NCI-H2227 (cell line): ENCODE data around the gene ARHGEF12.

ENCODE experiments used
- DNase-seq: peaks from one replicate; lab custom pipeline; 2025; ENCODE audit not compliant: unreplicated experiment; lab: John Stamatoyannopoulos, UW

ARHGEF12 gene

DNA sequence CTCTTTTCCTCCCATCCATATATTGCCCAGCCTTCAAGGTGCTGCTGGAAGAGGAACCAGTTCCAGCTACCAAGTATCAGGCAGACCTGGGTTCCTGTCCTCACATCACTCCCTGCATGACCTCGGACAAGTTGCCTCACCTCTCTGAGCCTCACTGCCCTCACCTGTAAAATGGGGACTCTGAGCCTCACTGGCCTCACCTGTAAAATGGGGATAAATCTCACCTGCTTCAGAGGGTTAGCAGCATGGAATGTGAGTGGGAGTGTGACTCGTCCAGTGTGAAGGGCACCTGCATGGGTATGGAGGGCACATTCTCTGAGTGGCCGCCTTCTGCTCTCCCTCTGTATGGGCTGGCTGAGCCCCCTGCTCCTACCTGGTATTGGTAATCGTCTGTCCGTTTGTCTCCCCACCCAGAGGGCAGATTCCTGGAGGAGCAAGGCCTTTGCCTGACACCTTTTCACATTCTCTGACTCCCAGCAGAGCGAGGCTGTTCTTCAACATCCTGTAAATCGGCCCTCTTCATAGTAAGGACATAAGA is 179.0 kb downstream of the ARHGEF12 start:
- no peak for DNase-seq

DNA sequence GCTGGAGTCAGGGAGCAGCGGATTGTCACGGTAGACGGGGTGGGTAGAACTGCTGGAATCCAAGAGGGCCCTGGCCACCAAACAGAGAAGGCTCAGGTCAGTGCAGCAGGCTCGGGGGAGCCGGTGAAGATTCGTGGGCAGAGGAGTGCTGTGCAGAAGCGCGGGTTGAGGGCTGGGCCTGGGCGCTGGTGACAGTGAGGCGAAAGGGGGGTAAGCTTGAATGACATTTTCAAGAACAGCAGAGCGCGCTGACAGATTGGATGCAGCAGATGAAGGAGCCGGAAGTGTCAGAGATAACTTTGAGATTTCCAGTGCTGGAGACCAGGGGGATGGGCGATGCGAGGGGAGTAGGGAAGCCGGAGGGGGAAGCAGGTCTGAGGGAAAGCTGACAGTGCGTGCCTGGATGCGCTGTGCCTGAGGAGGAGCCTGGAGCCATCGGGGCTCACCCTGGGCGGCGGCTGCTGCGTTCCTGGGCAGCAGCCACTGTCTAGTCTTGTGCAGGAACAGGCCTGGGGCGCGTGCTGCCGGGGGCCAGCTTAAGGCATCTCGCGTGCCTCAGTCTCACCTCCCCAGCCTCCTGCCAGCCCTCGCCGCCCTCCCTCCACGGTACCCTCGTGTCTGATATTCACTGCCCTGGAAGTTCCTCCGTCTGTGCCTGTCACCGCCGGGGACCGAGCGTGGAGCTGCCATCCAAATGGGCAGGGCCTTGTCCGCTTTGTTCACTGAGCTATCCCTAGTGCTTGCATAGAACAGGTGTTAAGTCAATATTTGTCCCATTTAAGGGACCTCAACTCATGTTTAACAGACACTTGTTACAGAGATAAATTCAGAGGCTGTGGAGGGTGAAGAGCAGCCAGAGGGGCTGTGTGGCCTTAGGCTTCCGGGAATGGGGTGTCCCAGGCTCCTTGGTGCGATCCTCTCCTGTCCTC is 180.5 kb downstream of the ARHGEF12 start:
- DNase-seq = peak; percentile 6

DNA sequence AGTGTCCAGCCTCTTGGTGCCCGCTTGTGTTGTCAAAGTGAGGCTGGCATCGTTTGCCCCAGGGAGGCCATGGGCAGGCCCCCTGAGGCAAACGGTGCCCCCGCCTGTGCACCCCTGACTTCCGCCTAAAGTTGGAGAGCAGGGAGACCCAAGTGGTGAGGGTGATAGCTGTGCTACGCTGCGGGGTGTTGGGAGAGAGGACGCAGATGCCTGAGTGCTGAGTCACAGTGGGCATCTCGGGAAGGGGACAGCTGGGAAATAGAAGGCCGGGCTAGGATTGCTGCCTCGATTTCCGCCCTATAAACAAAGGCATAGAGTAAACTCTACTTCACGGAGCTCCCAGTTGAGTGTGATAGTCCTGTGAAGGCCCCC is 181.2 kb downstream of the ARHGEF12 start:
- DNase-seq = no peak

DNA sequence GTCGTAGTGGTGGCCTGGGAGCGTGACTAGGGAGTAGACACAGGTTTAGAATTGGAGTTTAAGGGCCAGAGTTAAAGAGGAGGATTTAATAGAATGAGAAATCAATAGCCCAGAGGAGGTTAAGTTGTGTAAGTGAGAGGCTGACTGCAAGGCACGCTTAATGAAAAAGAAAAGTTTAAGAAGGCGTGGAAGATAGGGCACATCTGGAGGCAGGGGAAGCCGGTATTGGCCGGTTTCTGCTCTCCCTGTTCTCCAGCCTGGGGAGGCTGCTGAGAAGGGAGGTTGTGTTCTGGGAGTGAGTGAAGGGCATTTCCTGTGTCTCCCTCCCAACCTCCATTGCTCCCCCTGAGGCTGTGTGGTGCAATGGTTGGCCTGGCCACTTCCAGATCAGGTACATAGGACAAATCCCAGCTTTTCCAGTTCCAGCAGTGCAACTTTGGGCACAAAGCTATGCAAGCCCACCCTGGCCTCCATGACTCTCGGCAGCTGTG is 181.6 kb downstream of the ARHGEF12 start:
- no peak for DNase-seq

DNA sequence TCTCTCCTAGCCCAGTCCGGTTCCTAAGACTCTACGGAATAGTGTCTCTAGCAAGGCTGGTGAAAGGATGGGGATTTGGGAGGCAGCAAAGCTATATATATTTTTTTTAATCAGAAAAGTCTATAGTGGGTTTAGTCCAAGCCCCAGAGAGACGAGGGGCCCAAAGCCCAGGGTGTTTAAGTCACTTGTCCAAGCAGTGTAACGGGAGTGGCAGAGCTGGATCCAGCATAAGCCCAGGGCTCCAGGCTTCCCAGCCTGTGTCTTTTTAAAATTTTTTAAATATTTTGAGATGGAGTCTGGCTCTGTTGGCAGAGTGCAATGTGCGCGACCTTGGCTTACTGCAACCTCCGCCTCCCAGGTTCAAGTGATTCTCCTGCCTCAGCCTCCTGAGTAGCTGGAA is 182.1 kb downstream of the ARHGEF12 start:
- DNase-seq = no peak

DNA sequence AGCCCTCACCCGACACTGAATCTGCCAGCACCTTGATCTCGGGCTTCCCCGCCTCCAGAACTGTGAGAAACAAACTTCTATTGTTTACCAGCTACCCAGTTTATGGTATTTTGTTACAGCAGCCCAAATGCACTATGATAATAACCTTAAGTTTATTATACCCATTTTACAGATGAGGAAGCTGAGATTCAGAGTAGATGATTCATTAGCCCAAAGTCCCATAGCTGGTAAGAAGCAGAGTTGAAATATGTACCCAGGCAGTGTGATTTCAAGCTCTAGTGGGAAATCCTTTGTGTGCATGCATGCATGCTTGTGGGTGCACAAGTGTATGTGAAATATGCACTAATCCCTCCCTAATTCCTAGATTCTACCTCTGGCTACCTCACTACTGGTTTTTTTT is 183.3 kb downstream of the ARHGEF12 start:
- DNase-seq = no peak

DNA sequence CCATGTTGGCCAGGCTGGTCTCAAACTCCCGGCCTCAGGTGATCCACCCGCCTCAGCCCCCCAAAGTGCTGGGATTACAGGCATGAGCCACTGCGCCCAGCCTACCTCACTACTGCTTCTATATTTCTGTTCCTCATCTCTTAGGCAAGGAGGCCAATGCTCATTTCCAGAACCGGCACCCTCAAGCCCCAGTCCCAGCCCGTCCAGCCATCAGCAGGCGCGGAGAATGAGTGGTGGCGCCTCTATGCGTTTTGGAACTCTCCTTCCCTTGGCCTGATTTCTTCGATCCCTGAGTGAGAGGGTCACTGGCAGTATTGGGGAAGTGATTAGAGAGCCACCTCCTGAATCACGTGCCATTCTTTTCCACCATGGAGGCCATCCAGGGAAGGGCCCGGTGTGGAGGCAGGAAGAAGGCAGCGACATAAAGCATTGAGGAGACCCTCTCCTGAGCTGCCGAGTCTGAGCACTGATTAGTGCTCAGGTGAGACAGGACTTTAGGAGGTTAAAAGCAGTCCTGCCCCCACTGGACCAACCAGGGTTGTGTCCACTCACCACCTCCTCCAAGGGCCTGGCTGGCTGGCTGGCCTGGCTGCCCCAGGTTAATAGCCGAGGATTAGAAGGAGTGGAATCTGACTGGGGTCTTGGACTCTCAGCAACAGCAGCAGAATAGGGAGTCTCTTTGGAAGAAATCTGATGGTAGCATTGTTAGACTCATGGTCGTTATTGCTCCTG is 184.0 kb downstream of the ARHGEF12 start:
- no peak for DNase-seq

DNA sequence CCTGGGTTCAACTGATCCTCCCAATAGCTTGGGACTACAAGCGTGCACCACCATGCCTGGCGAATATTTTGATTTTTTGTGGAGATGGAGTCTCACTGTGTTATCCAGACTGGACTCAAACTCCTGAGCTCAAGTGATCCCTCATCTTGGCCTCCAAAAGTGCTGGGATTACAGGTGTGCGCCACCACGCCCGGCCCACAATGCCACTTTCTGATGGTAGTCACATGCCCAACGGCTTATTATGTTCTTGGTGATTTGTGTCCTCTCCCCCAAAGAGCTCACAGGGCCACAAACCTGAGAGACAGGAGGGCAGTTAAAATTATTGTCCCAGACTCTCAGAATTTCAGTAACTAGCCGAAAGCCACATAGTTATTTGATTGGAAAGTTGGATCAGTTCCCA is 185.0 kb downstream of the ARHGEF12 start:
- no peak for DNase-seq

DNA sequence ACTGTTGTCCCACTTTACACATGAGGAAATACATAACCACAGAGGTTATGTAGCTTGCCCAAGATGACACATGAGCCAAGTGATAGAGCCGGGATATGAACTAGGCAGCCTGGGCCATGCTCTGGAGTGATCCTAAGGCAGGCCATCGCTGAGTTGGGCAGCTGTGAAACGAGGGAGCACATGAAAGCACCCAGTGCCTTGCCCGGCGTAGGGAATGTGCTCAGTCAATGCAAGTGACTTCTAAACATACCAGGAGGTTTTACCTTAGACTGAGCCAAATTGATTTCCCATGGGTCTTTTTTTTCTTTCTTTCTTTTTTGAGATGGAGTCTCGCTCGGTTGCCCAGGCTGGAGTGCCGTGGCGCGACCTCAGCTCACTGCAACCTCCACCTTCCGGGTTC is 185.8 kb downstream of the ARHGEF12 start:
- DNase-seq = no peak

DNA sequence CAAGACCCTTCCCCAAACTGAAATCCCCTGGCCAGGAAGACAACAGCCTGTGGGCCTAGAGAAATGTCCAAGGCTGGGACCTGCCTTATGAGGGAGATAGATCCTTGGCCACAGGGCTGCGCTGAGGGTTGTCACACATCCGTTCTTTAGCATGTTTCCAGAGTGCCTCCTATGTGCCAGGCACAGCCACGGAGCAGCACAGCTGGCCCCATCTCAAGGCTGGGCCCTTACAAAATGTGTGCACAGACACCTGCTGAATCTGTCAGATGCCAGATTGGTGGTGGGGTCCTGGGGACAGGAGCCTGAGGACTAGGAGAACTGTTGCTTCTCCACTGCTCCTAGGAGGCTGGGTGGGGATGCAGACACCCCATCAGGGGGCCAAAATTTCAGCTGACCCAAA is 186.5 kb downstream of the ARHGEF12 start:
- DNase-seq = no peak

DNA sequence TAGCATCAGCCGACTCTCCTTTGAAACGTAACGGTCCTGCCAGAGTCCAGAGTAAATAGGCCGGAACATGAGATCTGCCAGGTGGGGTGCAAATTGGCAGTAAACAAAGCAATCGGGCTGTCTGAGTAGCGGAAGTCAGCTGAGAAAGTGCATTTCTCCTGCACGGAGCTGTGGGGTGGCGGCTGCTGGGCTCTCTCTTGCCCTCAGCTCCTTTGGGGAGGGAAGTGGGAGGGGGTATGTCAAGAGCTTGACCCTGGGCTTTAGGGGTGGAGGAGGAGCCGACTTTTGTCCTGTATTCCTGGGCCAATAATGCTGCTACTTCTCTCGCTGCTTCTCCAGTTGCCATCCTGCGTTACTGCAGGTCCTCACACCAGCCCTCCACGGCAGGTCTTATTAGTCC is 187.0 kb downstream of the ARHGEF12 start:
- no peak for DNase-seq

DNA sequence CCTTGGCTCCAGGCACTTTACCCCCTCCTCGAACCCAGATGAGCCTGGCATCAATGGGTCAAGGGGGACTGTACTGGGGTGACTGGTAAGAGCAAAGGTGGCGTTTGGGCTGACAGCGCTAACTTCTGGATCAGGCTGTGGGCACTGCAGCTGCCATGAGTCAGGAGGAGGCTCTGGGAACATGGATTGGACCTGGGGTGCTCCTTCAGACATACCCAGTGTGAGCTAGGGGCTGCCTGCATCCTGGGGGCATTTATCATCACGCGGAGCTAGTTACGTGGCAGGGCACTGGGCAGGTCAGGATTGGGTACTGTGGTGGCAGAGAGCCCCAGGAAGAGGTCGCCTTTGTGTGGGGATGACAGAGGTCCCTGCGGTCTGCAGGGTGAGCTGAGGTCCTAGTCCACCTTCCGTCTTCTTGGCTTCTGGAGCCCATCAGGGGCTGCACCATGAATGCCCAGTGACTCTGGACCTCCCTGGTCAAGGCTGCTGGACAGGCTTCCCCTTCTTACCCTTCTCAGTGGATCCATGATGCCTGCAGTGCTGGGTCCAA is 188.4 kb downstream of the ARHGEF12 start:
- no peak for DNase-seq

DNA sequence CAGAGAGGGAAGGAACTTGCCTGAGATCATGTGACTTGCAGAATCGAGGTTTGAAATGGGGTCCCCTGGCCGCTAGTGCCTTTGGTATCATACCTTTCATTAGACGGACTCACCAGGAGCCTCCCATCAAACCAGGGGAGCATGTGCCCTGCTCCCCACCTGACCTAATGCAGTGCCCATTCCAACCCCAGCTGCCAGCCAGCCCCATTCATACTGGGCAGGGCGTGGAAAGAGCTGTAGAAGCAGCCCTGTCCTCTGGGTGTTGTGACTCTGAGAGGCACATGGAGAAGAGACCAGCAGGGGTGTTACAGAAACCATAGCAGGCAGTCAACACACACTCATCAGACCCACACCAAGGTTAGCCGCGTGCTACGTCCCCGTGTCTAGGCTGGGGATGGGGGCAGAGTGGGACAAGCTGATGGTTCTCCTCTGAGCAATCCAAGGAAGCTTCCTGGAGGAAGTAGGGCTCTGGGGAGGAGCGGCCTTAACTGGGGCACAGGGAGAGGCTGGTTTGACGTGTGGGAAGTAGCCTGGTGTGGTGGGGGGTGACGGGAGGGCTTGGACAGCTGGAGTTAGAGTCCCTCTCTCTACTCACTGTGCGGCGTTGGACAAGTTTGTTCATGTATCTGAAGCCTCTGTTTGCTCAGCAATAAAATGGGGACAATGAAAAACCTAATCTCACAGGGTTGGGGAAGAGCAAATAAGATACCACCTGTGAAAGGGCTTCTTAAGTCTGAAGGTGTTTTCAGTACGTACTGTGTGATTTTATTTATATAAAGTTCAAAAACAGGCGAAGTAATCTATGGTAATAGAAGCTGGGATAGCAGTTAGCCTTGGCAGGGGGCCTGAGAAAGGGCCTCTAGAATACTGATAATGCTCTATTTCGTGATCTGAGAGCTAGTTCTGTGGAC is 189.3 kb downstream of the ARHGEF12 start:
- DNase-seq = no peak

DNA sequence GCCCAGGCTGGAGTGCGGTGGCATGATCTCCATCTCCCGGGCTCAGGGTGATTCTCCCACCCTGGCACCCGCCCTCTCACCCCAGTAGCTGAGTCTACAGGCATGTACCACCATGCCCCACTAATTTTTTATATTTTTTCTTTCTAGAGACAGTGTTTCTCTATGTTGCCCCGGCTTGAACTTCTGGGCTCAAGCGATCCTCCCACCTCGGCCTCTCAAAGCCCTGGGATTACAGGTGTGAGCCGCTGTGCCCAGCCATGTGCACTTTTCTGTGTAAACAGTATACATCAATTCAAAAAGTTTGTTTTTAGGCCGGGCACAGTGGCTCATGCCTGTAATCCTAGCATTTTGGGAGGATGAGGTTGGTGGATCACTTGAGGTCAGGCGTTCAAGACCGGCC is 190.0 kb downstream of the ARHGEF12 start:
- DNase-seq = no peak

DNA sequence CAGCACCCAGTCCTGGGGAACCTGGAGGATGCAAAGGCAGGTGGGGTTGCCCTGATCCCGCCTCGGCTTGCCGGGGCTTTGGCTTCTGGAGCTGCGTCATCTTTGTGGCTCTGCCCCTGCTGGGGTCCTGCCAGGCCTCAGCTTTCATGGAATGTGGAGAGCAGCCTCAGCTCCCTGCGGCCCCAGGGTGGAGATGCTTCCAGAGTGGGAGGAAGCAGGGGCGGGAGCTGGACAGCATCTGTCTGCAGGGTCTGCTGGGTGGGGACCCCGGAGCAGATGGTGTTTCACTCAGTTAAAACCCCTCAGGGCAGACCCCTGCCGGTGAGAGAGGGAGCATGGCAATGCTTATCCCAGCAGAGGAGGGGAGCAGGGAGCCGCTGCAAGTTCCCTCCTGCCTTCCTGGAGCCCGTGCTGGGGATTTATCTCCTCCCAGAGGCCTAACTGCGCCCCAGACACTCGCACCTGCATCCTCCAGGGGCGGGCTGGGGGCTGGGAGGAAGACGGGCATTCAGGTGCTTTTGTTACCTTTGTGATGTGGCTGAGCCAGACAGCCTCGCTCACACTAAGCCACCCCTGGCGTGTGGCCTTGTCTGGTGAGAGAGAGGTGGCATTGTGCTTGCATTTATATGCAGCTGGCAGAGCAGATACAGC is 191.0 kb downstream of the ARHGEF12 start:
- no peak for DNase-seq

DNA sequence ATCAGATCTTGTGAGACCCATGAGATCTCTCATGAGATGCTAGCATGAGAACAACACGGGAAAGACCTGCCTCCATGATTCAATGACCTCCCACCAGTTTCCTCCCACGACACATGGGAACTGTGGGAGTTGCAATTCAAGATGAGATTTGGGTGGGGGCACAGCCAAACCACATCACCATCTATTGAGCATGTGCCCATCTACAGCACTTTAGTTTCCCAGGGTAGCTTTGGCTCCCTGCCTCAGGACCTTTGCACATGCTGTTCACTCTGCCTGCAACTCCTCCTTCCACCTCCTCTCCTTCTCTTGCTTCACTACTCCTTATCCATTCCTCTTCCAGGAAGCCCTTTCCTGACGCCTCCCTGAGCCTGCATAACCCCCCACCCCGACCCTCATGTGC is 192.5 kb downstream of the ARHGEF12 start:
- DNase-seq = no peak

DNA sequence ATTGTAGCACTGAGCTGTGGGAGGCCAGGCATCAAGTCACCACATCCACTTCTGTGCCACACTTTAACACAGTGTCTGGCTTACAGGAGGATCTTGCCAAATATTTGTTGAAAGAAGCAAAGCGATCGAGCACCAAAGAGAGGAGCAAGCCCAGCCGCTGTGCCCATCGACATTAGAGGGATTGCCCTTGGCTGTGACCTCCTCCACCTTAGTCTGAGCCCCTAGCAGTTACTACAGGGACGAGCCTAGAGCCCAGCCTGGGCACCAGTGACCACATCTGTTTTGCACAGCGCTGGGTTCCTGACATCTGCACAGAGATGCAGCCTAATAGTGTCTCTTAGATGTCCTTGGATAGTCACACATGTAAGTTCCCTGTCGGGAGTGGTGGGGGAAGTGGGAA is 193.0 kb downstream of the ARHGEF12 start:
- no peak for DNase-seq

DNA sequence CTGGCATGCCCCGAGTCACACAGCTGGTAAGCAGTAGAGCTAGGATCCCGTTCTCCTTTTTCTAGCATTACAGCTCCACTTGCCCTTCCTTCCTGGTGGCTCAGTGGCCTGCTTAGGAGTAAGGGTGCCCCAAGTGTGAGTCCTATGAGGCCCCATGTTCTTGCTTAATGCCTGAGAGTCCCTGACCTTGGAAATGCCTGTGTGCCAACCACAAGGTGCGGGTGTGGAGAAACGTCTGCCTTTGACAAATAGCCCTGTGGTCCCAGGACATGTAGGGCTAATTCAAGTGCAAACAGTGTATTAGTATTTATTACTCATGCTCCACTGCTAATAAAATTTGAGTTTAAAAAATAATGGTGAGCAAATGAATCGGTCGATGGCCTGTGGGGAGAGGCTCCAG is 193.7 kb downstream of the ARHGEF12 start:
- DNase-seq = no peak

DNA sequence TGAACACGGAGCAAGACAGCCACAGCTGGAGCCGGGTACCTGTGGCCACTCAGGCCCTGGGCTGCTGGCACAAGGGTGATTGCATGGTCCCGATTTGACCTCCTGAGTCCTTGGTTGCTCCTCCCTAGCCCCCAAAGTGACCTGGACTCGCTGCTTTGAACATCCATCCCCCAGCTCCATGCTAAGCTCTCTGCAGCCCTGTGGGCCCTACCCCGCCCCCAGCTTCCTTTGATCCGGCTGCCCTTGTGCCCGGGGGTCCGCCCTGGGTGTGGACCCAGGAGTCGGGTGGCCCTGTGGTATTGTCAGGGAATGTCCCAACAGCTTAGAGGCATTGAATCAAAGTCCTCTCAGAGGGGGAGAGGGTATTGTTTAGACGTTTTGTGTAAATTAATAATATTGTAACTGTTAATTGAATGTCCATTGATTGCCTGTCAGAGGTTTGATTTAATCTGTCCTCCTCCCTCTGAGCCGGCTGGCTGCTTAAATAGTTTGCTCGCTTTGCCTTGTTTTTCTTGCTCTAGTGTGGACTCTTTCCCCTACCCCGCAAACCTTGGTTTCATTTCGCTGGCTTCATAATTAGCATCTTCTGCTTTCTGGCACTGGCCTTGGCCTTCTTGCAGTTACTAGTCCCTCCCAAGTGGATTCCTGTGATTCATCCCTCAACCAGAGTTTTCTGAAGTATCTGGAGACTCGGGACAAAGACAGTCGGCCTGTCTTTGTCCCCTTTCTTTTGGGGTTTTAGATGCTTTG is 196.0 kb downstream of the ARHGEF12 start:
- DNase-seq = no peak

DNA sequence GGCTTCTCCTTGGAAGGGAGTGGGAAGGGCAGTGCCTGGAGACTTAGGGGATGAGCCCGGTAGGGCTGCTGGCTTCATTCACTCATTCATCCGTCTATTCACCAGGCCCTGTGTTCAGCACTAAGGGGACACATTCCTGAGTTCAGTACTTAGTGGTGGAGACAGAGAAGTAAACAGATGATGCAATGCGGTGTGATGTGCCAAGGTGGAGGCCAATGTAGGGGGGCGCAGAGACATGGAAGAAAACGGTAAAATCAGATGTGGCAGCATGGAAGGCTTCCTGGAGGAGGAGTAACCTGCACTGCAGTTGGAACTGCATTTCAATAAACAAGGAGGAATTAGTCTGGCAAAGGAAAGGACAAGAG is 196.6 kb downstream of the ARHGEF12 start:
- no peak for DNase-seq
